Peyer's patch (tissue), 4 donors: ENCODE results near the gene NOTCH3.

Source experiments
- CTCF ChIP-seq, 6 experiments: fragments of 450-650 bp in 4 of 6; fragments of 200-600 bp in 2 of 6; sonication (generic) in 1 of 6; IDR thresholded peaks; one replicate each; pipeline ENCODE4 v1.5.1; 2017 to 2019; ENCODE audit warnings: antibody characterized with exemption in 6 of 6, mild to moderate bottlenecking in 3 of 6, moderate library complexity in 1 of 6
- POLR2A ChIP-seq, 2 donors: fragments of 450-650 bp; IDR thresholded peaks; one replicate each; pipeline ENCODE4 v1.5.1; 2017; ENCODE audit warnings: antibody characterized with exemption in 2 of 2, mild to moderate bottlenecking in 2 of 2, moderate library complexity in 2 of 2

- TF ChIP-seq CTCF (IDR thresholded peaks at IDR 0.05) (no peak), POLR2A (IDR thresholded peaks at IDR 0.05) (no peak)
These were observed 34.1 kb downstream of the NOTCH3 start for GRCh38 chr19:15166700-15167099.
